HG03103 (cell line): Measurements from ENCODE around the gene HSPA4.

Source experiments
- ATAC-seq: cut with Tn5 transposase; IDR thresholded peaks from one replicate; pipeline ENCODE4 v1.9.1; 2021; ENCODE audit warnings: low read depth; ENCODE audit not compliant: unreplicated experiment

The HSPA4 gene

DNA sequence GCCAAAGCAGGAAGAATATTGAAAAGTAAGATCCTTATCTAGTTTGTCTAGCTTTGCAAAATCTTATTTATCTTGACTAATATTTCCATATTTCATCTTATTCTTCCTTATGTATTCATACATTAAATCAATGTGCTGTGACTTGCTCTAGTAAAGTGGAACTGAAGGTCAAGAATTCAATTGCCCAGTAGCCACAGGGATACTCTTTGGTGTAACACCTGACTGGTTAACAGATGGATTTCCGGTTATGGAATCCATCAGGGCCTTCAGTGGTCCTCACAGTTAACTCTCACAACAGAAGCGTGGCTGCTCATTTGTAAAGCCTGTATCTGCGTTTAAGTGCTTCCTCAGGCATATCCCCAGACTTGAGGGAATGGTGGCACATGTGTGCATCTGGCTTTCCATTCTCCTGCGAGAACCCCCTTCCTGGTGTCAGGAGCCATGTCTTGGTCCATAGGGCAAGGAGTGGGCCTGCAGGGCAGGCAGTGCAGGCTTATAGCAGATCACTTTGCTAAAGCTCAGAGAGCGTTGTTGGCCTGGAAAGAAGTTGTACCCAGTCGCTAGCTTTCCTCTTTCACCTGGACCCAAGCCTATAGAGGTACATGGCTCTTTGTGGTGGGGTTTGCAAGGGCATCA, 99.2 kb downstream of the HSPA4 start:
- no peak for ATAC-seq

DNA sequence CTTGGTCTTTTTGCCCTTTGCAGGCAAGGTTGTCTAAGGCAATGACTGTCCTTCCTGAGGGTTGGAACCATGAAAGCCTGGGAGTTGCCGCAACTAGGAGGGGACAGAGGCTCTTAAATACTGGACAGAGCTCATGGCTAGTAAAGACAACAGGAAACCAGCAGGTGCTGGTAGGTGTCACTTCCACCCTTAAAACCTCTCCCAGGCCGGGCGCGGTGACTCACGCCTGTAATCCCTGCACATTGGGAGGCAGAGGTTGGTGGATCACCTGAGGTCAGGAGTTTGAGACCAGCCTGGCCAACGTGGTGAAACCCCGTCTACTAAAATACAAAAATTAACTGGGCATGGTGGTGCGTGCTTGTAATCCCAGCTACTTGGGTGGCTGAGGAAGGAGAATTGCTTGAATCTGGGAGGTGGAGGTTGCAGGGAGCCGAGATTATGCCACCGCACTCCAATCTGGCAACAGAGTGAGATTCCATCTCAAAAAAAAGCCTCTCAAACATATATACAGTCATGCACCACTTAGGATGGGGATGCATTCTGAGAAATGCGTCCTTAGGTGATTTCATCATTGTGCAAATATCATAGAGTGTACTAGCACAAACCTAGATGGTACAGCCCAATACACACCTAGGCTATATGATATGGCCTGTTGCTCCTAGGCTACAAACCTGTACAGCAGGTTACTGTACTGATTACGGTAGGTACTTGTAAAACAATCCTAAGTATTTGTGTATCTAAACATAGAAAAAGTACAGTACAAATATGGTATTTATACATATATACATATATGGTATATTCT, 102.7 kb downstream of the HSPA4 start:
- no peak for ATAC-seq

DNA sequence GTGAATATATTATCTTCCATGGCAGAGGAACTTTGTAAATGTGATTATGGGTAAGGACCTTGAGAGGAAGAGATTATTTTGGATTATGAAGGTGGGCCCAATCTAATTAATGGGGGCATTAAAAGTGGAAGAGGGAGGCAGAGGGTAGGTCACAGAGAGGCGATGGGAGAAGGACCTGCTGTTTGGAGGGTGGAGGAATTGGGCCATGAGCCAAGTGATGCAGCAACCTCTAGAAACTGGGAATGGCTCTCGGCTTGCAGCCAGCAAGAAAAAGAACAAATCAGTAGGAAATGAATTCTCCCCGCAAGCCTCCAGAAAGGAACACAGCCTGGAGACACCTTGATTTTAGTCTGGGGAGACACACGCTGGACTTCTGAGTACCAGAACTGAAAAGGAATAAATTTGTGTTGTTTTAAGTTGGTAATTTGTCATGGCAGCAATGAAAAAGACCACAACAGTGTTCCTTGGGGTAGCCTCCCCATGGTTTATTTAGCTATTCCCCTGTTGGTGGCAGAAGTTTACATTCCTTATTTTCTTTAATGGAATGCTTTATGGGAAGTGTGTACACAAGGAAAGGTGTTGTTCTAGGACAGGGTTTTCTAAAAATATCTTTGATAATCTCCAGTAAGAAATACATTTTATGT, 103.6 kb downstream of the HSPA4 start:
- no peak for ATAC-seq
